ENCODE results near the gene D2HGDH. TPM values are rescaled to one million over a fixed set of nuclear protein-coding genes. Genes with fewer than 3 reads are reported as not detected.

Gene D2HGDH
- total and polyA plus RNA-seq, 2 of the 13 experiments (the other 11 are each of a cell fraction or from before 2014, with no cell fraction given): 19.2 to 20.3 TPM

GRCh38 chr2:241686650-241687425 lies 47.6 kb upstream of the D2HGDH start, which contains the start of gene DTYMK (continued):
- TF ChIP-seq ZNF256 (CRISPR knock-in tag; conservative IDR thresholded peaks at IDR 0.05) (peak; percentile 33; the same call in 1 of the 2 replicates), MAFF (IDR thresholded peaks at IDR 0.05; ENCODE audit: low read depth, low read length) (no peak), ELF4 (CRISPR knock-in tag; IDR thresholded peaks at IDR 0.05; ENCODE audit: borderline replicate concordance) (0 out of 2 replicates have a peak, but pooled peaks have one; percentile 49), ZNF564 (CRISPR knock-in tag; IDR thresholded peaks at IDR 0.05) (peak; percentile 85), ZNF740 (CRISPR knock-in tag; IDR thresholded peaks at IDR 0.05) (no peak; the same call in 1 of the 2 replicates), TFDP1 (CRISPR knock-in tag; IDR thresholded peaks at IDR 0.05; ENCODE audit: borderline replicate concordance) (peak; percentile 97), ZNF850 (CRISPR knock-in tag; conservative IDR thresholded peaks at IDR 0.05) (peak; percentile 72; the same call in 1 of the 2 replicates), ZFP36L2 (CRISPR knock-in tag; IDR thresholded peaks at IDR 0.05) (no peak), TRIM24 (CRISPR knock-in tag; IDR thresholded peaks at IDR 0.05) (peak; percentile 12; the same call in 1 of the 2 replicates), GZF1 (CRISPR knock-in tag; IDR thresholded peaks at IDR 0.05) (no peak), ZNF407 (CRISPR knock-in tag; IDR thresholded peaks at IDR 0.05; ENCODE audit: not compliant biosample characterization) (no peak), PCBP2 (optimal IDR thresholded peaks at IDR 0.05; ENCODE audit: low read depth, low read length, poor library complexity, severe bottlenecking) (no peak), POGK (CRISPR knock-in tag; conservative IDR thresholded peaks at IDR 0.05) (peak; percentile 98), ZNF441 (CRISPR knock-in tag; IDR thresholded peaks at IDR 0.05; ENCODE audit: borderline replicate concordance) (peak; percentile 53), ELF3 (CRISPR knock-in tag; IDR thresholded peaks at IDR 0.05) (peak; percentile 93), EZH2 (conservative IDR thresholded peaks at IDR 0.05; ENCODE audit: low read depth, low read length) (no peak)

All from HepG2 (cell line).